ENCODE results near the gene WDR4. TPM values are rescaled to one million over a fixed set of nuclear protein-coding genes. Genes with fewer than 3 reads are reported as not detected.

WDR4 gene
- total RNA-seq, 2 experiments from 2014 or later: 18.2 to 18.5 TPM

DNA sequence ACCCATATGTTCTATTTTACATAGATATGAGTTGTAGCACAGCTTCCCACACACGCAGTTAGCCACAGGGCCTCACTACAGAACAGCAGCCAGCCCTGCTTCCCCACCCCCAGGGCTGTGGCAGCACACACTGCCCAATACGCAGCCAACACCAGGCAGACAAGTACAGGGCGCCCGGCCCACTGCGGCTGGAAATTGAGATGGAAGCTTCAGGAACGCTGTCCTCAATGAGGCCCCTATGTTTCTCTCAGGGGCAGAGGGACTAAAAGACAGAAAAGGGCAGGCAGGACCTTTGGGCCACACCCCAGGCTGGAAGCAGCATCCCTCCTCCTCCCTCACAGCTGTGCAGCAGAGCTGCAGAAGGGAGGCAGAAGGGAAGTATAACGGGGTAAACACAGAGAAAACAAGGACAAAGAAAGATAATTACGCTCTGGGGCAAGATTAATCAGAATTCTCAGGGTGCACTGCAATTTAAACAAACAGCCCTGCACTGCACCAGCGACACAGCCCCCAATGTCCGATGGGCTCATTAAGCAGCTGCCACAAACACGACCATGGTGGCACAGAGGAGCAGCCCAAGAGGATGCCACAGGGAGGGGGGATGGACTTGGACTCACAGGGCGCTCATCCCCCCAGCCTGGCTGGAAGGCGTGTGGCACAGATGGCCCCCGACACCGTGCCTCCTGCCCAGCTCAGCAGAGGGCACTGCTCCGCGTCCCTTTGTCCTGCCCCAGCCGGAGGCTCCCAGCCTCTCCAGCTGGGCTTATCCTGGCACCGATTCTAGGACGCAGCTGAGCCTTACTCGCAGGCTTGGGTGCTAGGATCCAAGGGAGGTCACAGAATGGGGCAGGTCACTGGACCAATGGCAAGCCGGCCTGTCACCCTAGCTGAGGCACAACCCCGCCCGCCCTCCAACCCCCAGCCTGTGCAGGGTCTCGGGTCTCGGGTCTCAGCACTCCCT is 14.2 kb downstream of the WDR4 start:
- POLR2A ChIA-PET: no interaction called here
- CTCF ChIA-PET: no interaction called here
- peaks cover 54% of the 10 kb centered on the region for H3K36me3 Mint-ChIP-seq (ENCODE audit: low read depth)
- H3K4me3 Mint-ChIP-seq: no peak overlapping the region
- DNase-seq: no peak
- no peak overlapping the region for H3K27ac Mint-ChIP-seq
- H3K9me3 Mint-ChIP-seq: no peaks in the 10 kb centered on the region
- no peaks in the 10 kb centered on the region for H3K27me3 Mint-ChIP-seq
- H3K4me1 Mint-ChIP-seq: peaks cover 5% of the 10 kb centered on the region

DNA sequence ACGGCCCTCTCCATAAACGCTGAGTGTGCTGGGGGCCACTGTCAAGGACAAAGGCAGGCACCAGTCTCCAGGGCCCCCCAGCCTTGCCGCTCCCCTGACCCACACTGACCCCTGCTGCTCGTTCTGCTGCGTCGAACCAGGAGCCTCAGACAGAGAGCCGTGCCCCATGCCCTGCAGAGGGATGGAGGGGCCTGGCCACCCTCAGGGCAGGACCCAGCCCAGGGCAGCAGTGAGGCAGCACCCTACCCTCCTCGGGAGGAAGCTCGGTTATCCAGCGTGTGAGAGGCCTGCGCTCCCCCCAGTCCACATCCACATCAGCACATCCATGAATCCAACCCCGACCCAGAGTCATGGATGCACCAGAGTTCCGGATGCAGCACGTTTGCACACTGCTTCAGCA is 15.1 kb downstream of the WDR4 start:
- Mint-ChIP-seq H3K4me1 (peaks cover 5% of the 10 kb centered on the region), H3K4me3 (no peak overlapping the region), H3K27ac (no peak overlapping the region), H3K36me3 (ENCODE audit: low read depth) (peaks cover 51% of the 10 kb centered on the region), H3K27me3 (no peaks in the 10 kb centered on the region), H3K9me3 (no peaks in the 10 kb centered on the region)
- CTCF ChIA-PET: interaction anchor here (0.6 kb wide), 1 partner anchor 8 kb away, joined by 6 read pairs; no protein-coding TSS in a partner anchor
- POLR2A ChIA-PET: no interaction called here
- no peak for DNase-seq

DNA sequence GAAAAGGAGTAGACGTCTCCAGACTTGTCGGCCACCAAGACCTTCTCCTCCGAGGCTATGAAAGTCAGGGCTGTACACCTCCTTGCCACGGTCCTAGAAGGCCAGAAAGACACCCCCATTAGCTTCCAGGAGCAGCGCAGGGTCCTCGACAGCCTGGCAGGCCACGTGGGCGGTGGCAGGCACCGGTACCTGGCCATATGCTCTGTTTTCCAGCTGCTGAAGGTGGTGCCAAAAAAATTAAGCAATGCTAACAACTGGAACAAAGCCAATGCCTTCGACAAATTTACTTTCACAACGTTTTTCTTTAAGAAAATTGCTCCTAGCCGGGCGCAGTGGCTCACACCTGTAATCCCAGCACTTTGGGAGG is 15.9 kb downstream of the WDR4 start:
- DNase-seq: no peak
- Mint-ChIP-seq H3K9me3 (no peaks in the 10 kb centered on the region), H3K27ac (no peak overlapping the region), H3K27me3 (no peaks in the 10 kb centered on the region), H3K36me3 (ENCODE audit: low read depth) (peaks cover 51% of the 10 kb centered on the region), H3K4me1 (peaks cover 5% of the 10 kb centered on the region), H3K4me3 (no peak overlapping the region)
- CTCF ChIA-PET: interaction anchor here (0.6 kb wide), 1 partner anchor 9 kb away, joined by 6 read pairs; no protein-coding TSS in a partner anchor
- POLR2A ChIA-PET: no interaction called here

DNA sequence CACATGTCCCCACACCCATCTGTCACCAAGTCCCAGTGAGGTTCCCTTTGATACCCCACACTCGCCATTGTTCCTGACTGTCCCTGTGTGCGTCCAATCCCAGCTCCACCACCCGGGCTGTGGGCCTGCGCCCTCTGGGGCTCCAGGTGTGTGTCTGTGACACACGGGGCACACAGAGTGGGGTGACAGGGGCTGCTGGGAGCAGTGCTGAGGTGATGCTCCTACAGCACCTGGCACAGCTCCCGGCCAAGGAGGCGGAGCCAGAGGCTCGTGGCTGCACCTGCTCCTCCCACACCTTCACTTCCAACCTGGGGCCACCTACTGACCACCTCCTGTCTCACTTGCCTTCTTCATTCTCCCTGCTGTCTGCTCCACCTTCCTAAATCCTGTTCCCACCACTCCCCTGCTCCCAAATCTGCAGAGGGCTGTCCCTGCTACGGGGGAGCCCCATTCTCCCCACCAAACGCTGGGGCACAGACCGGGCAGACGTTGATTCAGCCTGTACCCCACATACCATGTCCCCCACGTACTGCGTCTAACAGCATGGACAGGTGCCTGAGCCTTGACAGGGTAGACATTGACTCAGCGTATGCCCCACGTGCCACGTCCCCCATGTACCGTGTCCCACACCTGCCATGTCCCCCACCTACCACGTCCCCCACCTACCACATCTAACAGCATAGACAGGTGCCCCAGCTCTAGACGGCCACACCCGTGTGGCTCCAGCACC is 16.4 kb downstream of the WDR4 start:
- DNase-seq: no peak
- H3K4me3 Mint-ChIP-seq: no peak overlapping the region
- ChIA-PET POLR2A (no interaction called here), CTCF (no interaction called here)
- H3K27ac Mint-ChIP-seq: no peak overlapping the region
- peaks cover 47% of the 10 kb centered on the region for H3K36me3 Mint-ChIP-seq (ENCODE audit: low read depth)
- no peaks in the 10 kb centered on the region for H3K27me3 Mint-ChIP-seq
- peaks cover 5% of the 10 kb centered on the region for H3K4me1 Mint-ChIP-seq
- no peaks in the 10 kb centered on the region for H3K9me3 Mint-ChIP-seq

DNA sequence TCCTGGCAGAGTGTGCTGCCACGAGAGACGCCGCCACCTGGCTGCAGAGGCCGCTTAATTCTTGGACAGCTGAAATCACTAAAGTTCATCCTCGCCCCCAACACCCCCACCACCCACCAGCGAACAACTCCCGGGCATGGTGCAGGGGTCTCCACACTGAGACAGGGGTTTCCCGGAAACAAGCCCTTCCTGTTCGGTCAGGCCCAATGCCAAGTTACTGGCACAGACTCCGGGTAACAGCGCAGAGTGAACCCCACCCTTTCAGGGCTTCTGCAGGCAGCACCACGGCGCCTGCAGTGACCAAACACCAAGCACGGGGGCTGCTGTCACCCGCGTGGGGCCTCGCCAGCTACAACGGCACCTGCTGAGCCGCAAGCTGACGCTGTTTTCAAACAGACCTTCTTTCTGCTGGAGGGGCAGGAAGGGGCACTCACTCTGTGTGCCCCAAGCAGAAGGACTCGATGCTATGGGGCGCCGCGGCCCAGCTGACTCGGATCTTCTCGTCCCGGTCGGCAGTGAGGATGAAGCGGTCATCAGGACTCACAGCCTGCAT is 17.4 kb downstream of the WDR4 start:
- H3K4me3 Mint-ChIP-seq: no peak overlapping the region
- CTCF ChIA-PET: no interaction called here
- POLR2A ChIA-PET: no interaction called here
- H3K27me3 Mint-ChIP-seq: no peaks in the 10 kb centered on the region
- H3K9me3 Mint-ChIP-seq: no peaks in the 10 kb centered on the region
- peaks cover 51% of the 10 kb centered on the region for H3K36me3 Mint-ChIP-seq (ENCODE audit: low read depth)
- peaks cover 5% of the 10 kb centered on the region for H3K4me1 Mint-ChIP-seq
- H3K27ac Mint-ChIP-seq: no peak overlapping the region
- no peak for DNase-seq

DNA sequence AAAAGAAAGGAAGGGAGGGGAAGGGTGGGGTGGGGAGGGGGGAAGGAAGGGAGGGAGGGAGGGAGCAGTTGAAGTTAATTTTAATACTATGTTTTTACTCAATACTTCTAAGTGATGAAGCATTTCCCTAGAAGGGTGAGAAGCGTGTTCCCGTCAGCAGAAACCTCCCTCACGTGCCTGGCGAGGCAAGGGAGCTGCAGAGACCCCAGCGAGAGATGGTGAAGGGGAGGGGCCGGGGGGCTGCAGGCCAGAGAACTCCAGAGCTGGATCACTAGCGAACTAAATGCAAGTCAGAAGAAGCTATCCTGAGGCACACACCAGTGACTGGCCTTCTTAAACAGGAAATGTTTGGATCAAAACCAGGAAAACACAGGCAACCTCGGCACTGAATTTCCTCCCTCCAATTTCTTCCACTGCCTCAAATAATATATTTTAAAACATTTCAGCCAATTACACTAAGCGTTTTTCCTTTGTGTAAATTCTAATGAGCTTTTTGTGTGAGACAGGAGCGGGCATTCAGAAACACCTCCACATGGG is 18.0 kb downstream of the WDR4 start:
- Mint-ChIP-seq H3K4me3 (no peak overlapping the region), H3K4me1 (peaks cover 3% of the 10 kb centered on the region), H3K27me3 (no peaks in the 10 kb centered on the region), H3K36me3 (ENCODE audit: low read depth) (peaks cover 50% of the 10 kb centered on the region), H3K27ac (no peak overlapping the region), H3K9me3 (no peaks in the 10 kb centered on the region)
- ChIA-PET CTCF (no interaction called here), POLR2A (no interaction called here)
- DNase-seq: no peak

DNA sequence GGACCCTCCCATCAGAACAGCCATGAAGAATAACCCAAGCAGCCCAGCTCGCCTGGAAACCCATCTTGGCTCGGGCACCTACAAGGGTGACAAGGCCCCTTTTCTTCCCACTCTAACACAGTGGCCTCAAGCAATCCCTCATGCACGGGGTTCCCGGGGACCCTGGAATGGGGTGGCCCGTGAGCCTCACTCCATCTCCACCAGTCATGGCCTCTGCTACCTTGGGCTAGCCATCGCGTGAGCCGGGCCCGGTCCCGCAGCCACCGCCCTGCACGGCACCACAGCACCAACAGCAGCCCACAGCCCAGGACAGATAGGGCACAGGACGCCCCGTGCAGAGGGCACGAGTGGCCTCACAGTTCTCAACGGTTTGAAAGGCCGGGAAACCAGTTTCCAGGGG is 19.0 kb downstream of the WDR4 start:
- H3K27ac Mint-ChIP-seq: no peak overlapping the region
- CTCF ChIA-PET: no interaction called here
- H3K9me3 Mint-ChIP-seq: no peaks in the 10 kb centered on the region
- H3K4me3 Mint-ChIP-seq: no peak overlapping the region
- H3K36me3 Mint-ChIP-seq (ENCODE audit: low read depth): peaks cover 55% of the 10 kb centered on the region
- H3K4me1 Mint-ChIP-seq: peaks cover 3% of the 10 kb centered on the region
- DNase-seq: no peak
- POLR2A ChIA-PET: no interaction called here
- no peaks in the 10 kb centered on the region for H3K27me3 Mint-ChIP-seq

DNA sequence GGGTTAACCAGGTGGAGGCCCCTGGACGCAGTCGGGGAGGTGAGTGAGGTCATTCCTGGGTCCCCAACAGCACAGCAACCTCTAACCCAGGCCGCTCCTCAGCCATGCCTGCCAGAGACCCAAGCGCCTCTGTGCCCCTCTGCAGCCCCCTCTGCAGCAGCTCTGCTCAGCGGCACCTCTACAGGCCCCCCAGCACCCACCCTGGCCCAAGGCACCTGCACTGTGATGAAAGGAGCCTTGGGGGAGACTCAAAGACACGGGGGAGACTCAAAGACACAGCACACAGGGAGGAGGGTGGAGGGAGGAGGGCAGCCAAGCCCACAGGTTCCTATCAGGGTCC is 19.5 kb downstream of the WDR4 start:
- Mint-ChIP-seq H3K27ac (no peak overlapping the region), H3K27me3 (no peaks in the 10 kb centered on the region), H3K36me3 (ENCODE audit: low read depth) (peaks cover 56% of the 10 kb centered on the region), H3K9me3 (no peaks in the 10 kb centered on the region), H3K4me3 (no peak overlapping the region), H3K4me1 (peaks cover 3% of the 10 kb centered on the region)
- ChIA-PET CTCF (no interaction called here), POLR2A (no interaction called here)
- DNase-seq: no peak

DNA sequence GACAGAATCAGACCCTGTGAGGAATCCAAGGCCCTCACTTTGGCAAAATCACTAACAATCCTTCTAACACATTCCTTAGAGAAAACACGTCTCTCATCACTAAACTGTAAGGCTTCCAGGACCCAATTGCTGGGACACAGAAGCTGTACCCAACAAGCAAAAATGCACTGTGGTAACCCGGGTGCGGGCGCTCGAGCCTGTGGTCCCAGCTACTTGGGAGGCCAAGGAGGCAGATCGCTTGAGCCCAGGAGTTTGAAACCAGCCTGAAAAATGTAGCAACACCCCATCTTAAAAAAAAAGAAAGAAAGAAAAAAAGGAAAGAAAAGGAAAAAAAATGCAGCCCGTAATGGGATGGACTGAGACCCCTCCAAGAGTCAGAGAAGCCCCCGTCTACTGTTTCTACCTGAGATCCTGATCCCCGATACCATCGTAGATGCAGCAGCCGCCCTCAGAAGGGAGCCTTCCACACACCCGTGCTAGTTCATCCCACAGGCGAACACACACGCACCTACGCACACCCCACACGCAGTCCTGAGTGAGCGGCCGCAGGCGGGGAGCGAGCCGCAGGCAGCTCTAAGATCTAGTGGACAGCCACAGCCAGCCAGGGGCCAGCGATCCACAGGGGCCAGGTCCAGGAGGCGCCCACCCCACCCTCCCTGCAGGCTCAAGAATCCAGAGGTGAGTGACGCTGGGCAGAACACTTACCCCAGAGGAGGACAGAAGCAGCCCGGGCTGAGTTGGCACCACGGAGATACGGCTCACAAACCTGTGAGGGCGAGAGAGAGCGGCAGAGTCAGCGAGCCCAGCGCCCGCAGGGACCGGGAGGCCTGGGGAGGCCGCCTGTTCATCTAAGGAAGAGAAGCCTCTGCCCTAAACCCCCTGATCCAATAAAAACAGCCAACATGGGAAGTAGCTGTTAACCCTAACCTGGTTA is 20.1 kb downstream of the WDR4 start:
- H3K36me3 Mint-ChIP-seq (ENCODE audit: low read depth): peaks cover 54% of the 10 kb centered on the region
- H3K27me3 Mint-ChIP-seq: no peaks in the 10 kb centered on the region
- POLR2A ChIA-PET: interaction anchor here (0.9 kb wide), 1 partner anchor 16 kb away, joined by 3 read pairs; no protein-coding TSS in a partner anchor
- H3K4me3 Mint-ChIP-seq: no peak overlapping the region
- no peak for DNase-seq
- H3K9me3 Mint-ChIP-seq: no peaks in the 10 kb centered on the region
- no peak overlapping the region for H3K27ac Mint-ChIP-seq
- H3K4me1 Mint-ChIP-seq: peaks cover 3% of the 10 kb centered on the region
- CTCF ChIA-PET: no interaction called here

DNA sequence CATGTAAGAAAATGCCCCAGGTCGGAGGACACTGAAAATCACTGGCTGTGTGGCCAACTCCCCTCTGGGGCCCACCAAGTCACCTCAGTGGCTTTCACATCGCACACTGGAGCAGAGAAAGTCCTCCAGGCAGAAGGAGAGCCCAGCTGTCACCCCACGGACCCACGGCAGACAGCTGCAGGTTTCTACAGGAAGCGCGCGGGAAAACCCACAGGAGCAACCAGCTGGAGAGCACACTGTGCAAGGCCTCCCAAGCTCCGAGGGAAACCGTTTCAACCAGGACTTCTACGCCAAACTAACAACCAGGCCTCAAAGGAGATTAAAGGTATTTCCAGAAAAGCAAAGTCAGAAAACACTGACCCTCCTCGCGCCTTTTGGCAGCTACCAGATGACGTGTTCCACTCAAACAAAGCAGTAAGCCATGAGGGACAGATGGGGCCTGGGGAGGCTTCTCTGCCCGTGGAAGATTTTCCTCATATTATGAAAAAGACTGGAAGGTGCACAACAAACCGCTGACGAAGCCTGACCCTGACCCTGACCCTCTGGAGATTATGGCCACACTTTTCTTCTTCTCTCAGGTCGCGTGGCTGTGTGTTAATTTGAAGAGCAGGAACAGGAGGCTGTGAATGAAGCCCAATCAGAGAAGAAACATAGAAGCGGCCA is 21.0 kb downstream of the WDR4 start:
- no peak overlapping the region for H3K27ac Mint-ChIP-seq
- peaks cover 3% of the 10 kb centered on the region for H3K4me1 Mint-ChIP-seq
- no peak overlapping the region for H3K4me3 Mint-ChIP-seq
- ChIA-PET POLR2A (interaction anchor here (0.9 kb wide), 1 partner anchor 15 kb away, joined by 3 read pairs; no protein-coding TSS in a partner anchor), CTCF (no interaction called here)
- no peak for DNase-seq
- no peaks in the 10 kb centered on the region for H3K9me3 Mint-ChIP-seq
- H3K36me3 Mint-ChIP-seq (ENCODE audit: low read depth): peaks cover 55% of the 10 kb centered on the region
- no peaks in the 10 kb centered on the region for H3K27me3 Mint-ChIP-seq

DNA sequence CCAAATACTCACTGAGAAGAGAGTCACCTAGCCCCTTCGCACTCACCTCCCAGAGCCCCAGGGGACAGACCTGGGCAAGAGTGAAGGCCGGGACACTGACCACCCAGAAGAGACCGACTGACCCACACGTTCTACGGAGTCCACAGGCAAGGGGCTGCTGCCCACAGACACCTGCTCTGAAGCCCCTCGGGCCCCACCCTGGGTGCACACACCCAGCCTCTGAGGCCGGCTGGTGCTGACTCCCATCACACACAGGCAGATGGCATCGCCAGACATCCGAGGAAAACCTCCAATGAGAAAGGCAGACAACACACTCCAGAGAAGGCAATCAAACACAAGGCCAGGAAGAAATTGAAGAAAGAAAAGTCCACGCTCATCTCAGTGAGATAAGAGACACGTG is 22.1 kb downstream of the WDR4 start:
- DNase-seq: no peak
- H3K27me3 Mint-ChIP-seq: no peaks in the 10 kb centered on the region
- peaks cover 50% of the 10 kb centered on the region for H3K36me3 Mint-ChIP-seq (ENCODE audit: low read depth)
- no peak overlapping the region for H3K27ac Mint-ChIP-seq
- no peaks in the 10 kb centered on the region for H3K9me3 Mint-ChIP-seq
- CTCF ChIA-PET: no interaction called here
- no peak overlapping the region for H3K4me3 Mint-ChIP-seq
- POLR2A ChIA-PET: no interaction called here
- H3K4me1 Mint-ChIP-seq: no peaks in the 10 kb centered on the region

DNA sequence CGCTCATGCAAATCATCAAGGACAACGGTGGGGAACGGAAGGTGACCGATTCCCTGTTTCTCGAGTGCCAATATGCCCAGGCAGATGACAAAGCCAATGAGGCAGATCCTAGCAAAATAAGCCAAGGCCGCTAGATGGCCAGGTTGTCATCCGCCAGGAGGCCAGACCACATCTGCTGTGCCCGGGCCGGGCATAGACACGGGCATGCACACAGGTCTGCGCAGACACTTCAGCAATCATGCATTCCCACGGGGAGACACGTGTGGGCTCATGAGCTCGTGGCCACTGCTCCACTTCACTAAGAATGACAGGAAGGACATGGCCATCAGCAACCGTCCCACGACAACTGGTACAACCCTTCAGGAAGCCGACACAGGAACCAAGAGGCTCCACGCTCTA is 23.4 kb downstream of the WDR4 start:
- H3K36me3 Mint-ChIP-seq (ENCODE audit: low read depth): peaks cover 57% of the 10 kb centered on the region
- ChIA-PET CTCF (no interaction called here), POLR2A (no interaction called here)
- H3K4me1 Mint-ChIP-seq: peaks cover 3% of the 10 kb centered on the region
- no peak overlapping the region for H3K27ac Mint-ChIP-seq
- H3K4me3 Mint-ChIP-seq: no peak overlapping the region
- no peaks in the 10 kb centered on the region for H3K27me3 Mint-ChIP-seq
- no peaks in the 10 kb centered on the region for H3K9me3 Mint-ChIP-seq
- DNase-seq: no peak

All from activated CD4-positive, alpha-beta memory T cell treated with anti-CD3 and anti-CD28 coated beads, Interleukin-2, amount 10 ng/mL, durations not matched to agents 7 days and 5 days (primary cell).